B cell (primary cell): Measurements from ENCODE around the gene PDX1. TPM values are rescaled to one million over a fixed set of nuclear protein-coding genes. Genes with fewer than 3 reads are reported as not detected.

Experiments
- ATAC-seq: fragments of 200-7000 bp; cut with Tn5 transposase; one replicate; pipeline ENCODE4 v1.10.0; 2021; ENCODE audit warnings: low read depth, mild to moderate bottlenecking, moderate number of reproducible peaks, moderate library complexity
- CTCF ChIA-PET: fragments of 350-600 bp; sonication (Branson Sonifier 250); formaldehyde crosslinking; loops from one replicate; lab custom pipeline; 2021; ENCODE audit warnings: antibody characterized with exemption, inconsistent platforms; lab: Charles Lee
- POLR2A ChIA-PET: fragments of 350-600 bp; sonication (Branson Sonifier 250); formaldehyde crosslinking; loops from one replicate; lab custom pipeline; 2021; ENCODE audit warnings: antibody characterized with exemption; lab: Charles Lee
- DNase-seq: peaks from one replicate; pipeline ENCODE4 v3.0.0; 2013
- H2AFZ ChIP-seq: 2 replicates; pipeline ENCODE4 v1.6.1; 2012; ENCODE audit warnings: mild to moderate bottlenecking, low read depth, low read length; ENCODE audit not compliant: insufficient read depth, poor library complexity, severe bottlenecking
- H3K27ac ChIP-seq, 2 donors: 1 replicate in 1 of 2; 2 replicates in 1 of 2; pipeline ENCODE4 v1.5.1; 2012 to 2013; ENCODE audit warnings: low read length in 2 of 2, mild to moderate bottlenecking in 2 of 2, moderate library complexity in 1 of 2
- H3K27me3 ChIP-seq, 4 experiments: fragments of 200-600 bp in 1 of 4; sonication (generic) in 1 of 4; replicated peaks in 1 of 4; 1 replicate in 2 of 4; 2 replicates in 2 of 4; pipeline versions ENCODE4 v1.6.1 to v1.7.0; 2013 to 2016; ENCODE audit warnings: low read length in 3 of 4, mild to moderate bottlenecking in 2 of 4, mixed read lengths in 1 of 4, moderate library complexity in 1 of 4; ENCODE audit not compliant: insufficient read depth in 4 of 4, control insufficient read depth in 3 of 4; ENCODE audit errors: control extremely low read depth in 1 of 4
- H3K36me3 ChIP-seq, 2 experiments: replicated peaks in 1 of 2; 1 replicate in 1 of 2; 2 replicates in 1 of 2; pipeline versions ENCODE4 v1.6.1 to v1.7.1; 2013; ENCODE audit warnings: low read length in 1 of 2; ENCODE audit not compliant: insufficient read depth in 2 of 2, control insufficient read depth in 1 of 2; ENCODE audit errors: control extremely low read depth in 1 of 2, extremely low read depth in 1 of 2
- H3K4me1 ChIP-seq, 2 donors: fragments of 200-600 bp in 1 of 2; sonication (generic) in 1 of 2; 1 replicate in 1 of 2; 2 replicates in 1 of 2; pipeline versions ENCODE4 v1.5.1 to v1.6.1; 2013 to 2017; ENCODE audit warnings: low read length in 2 of 2; ENCODE audit not compliant: control insufficient read depth in 2 of 2, insufficient read depth in 2 of 2
- H3K4me2 ChIP-seq: replicated peaks from 2 replicates; pipeline ENCODE3; 2012; ENCODE audit warnings: mild to moderate bottlenecking, low read depth, low read length; ENCODE audit not compliant: poor library complexity, severe bottlenecking
- H3K4me3 ChIP-seq, 5 experiments: fragments of 200-600 bp in 1 of 5; sonication (generic) in 1 of 5; 1 replicate in 3 of 5; 2 replicates in 2 of 5; pipeline versions ENCODE4 v1.5.1 to v1.7.0; 2011 to 2016; ENCODE audit warnings: low read length in 4 of 5, mild to moderate bottlenecking in 4 of 5, low read depth in 2 of 5, control low read depth in 1 of 5, moderate library complexity in 1 of 5; ENCODE audit not compliant: insufficient read depth in 1 of 5; ENCODE audit errors: control extremely low read depth in 1 of 5, extremely low read depth in 1 of 5
- H3K79me2 ChIP-seq: fragments of 200-600 bp; sonication (generic); one replicate; pipeline ENCODE4 v1.6.0; 2016; ENCODE audit warnings: low read length; ENCODE audit not compliant: control insufficient read depth, insufficient read depth
- H3K9ac ChIP-seq: fragments of 200-600 bp; sonication (generic); 2 replicates; pipeline ENCODE4 v1.6.1; 2017; ENCODE audit warnings: mild to moderate bottlenecking, low read length, moderate library complexity
- H3K9me3 ChIP-seq, 3 donors: one replicate each; pipeline versions ENCODE4 v1.6.1 to v1.7.1; 2013; ENCODE audit warnings: low read length in 2 of 3; ENCODE audit not compliant: control insufficient read depth in 2 of 3, insufficient read depth in 1 of 3; ENCODE audit errors: control extremely low read depth in 1 of 3
- H4K20me1 ChIP-seq: 2 replicates; pipeline ENCODE4 v1.6.0; 2012; ENCODE audit warnings: mild to moderate bottlenecking, low read length; ENCODE audit not compliant: insufficient read depth, control insufficient read depth, poor library complexity, severe bottlenecking
- H3K27ac Mint-ChIP-seq: one replicate; pipeline ENCODE4 v1.8.0; 2021; ENCODE audit warnings: mixed read lengths
- H3K27me3 Mint-ChIP-seq: one replicate; pipeline ENCODE4 v1.8.0; 2021; ENCODE audit warnings: mixed read lengths
- H3K4me1 Mint-ChIP-seq: one replicate; pipeline ENCODE4 v1.8.0; 2021; ENCODE audit warnings: mixed read lengths
- H3K4me3 Mint-ChIP-seq: one replicate; pipeline ENCODE4 v1.8.0; 2021; ENCODE audit warnings: mixed read lengths
- H3K9me3 Mint-ChIP-seq: one replicate; pipeline ENCODE4 v1.8.0; 2022; ENCODE audit warnings: mixed read lengths; ENCODE audit not compliant: insufficient read depth
- EZH2 ChIP-seq: IDR thresholded peaks from 2 replicates; pipeline ENCODE4 v1.6.1; 2012; ENCODE audit warnings: borderline replicate concordance, low read depth, mild to moderate bottlenecking, moderate library complexity, low read length; ENCODE audit not compliant: insufficient read depth, poor library complexity, severe bottlenecking
- WGBS: methylation state at CpG from one replicate; pipeline ENCODE4 v1.1.5; 2013; ENCODE audit warnings: missing lambda C conversion rate; ENCODE audit not compliant: insufficient coverage; 5-methylcytosine and 5-hydroxymethylcytosine counted together
- intact Hi-C: fragments of 100-400 bp; cut with micrococcal nuclease; formaldehyde crosslinking; loops from one replicate; pipeline ENCODE4 v1.10.0; 2022
- polyA plus RNA-seq: library from polyadenylated mRNA; depleted of rRNA; stranded (reverse); fragments of >200 nt; gene quantifications from 2 replicates; pipeline ENCODE4 v1.2.3, GENCODE V29; 2012
- total RNA-seq, 2 donors: library from RNA; stranded (reverse); fragments of 120-200 nt in 1 of 2; gene quantifications; 1 replicate in 1 of 2; 2 replicates in 1 of 2; pipeline versions ENCODE4 v1.2.3 to v1.2.4, GENCODE V29; 2013 to 2022
- TF ChIP-seq, protein P1 (sequence below): fragments of 200-600 bp; IDR thresholded peaks from one replicate; pipeline ENCODE4 v1.8.0; 2022; ENCODE audit warnings: antibody characterized with exemption, mild to moderate bottlenecking

The PDX1 gene
- total and polyA plus RNA-seq, 2 donors (not counting 1 experiment from before 2014, with no cell fraction given): not detected

DNA sequence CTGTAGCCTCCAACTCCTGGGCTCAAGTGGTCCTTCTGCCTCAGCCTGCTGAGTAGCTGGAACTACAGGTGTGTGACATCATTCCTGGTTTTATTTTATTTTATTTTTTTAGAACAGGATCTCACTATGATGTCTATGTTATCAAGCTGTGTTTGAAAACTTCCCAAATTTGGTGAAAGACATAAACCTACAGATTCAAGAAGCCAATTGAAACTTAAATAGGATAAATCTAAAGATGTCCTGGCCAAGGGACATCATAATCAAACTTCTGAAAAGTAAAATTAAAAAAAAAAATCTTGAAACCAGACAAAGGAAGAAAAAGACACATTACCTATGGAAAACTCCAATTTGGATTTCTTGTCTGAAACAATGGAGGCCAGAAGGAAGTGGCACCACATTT is 23.1 kb upstream of the PDX1 start:
- POLR2A ChIA-PET: no interaction called here
- Histone ChIP-seq H3K9ac (no peak overlapping the region), H3K9me3 (peaks cover 3 to 9% (median 4%) of the 10 kb centered on the region in 3 donors), H3K4me2 (no peak overlapping the region), H3K4me3 (no peak overlapping the region), H2AFZ (no peak overlapping the region), H3K36me3 (no peaks in the 10 kb centered on the region), H3K27me3 (peaks cover 0 to 16% (median 14%) of the 10 kb centered on the region in 4 experiments), H3K4me1 (no peaks in the 10 kb centered on the region), H3K79me2 (no peaks in the 10 kb centered on the region), H3K27ac (no peak overlapping the region), H4K20me1 (no peaks in the 10 kb centered on the region)
- Mint-ChIP-seq H3K27me3 (peaks cover 62% of the 10 kb centered on the region), H3K27ac (no peak overlapping the region), H3K9me3 (peaks cover 6% of the 10 kb centered on the region), H3K4me1 (no peaks in the 10 kb centered on the region), H3K4me3 (no peak overlapping the region)
- TF ChIP-seq EZH2: no peak
- TF ChIP-seq, protein P1, sequence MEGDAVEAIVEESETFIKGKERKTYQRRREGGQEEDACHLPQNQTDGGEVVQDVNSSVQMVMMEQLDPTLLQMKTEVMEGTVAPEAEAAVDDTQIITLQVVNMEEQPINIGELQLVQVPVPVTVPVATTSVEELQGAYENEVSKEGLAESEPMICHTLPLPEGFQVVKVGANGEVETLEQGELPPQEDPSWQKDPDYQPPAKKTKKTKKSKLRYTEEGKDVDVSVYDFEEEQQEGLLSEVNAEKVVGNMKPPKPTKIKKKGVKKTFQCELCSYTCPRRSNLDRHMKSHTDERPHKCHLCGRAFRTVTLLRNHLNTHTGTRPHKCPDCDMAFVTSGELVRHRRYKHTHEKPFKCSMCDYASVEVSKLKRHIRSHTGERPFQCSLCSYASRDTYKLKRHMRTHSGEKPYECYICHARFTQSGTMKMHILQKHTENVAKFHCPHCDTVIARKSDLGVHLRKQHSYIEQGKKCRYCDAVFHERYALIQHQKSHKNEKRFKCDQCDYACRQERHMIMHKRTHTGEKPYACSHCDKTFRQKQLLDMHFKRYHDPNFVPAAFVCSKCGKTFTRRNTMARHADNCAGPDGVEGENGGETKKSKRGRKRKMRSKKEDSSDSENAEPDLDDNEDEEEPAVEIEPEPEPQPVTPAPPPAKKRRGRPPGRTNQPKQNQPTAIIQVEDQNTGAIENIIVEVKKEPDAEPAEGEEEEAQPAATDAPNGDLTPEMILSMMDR: no peak
- ATAC-seq (no peak), DNase-seq (no peak)
- intact Hi-C loops: no loop called here
- CTCF ChIA-PET: interaction anchor here (1.4 kb wide), 1 partner anchor 70 kb away, joined by 4 read pairs; no protein-coding TSS in a partner anchor

DNA sequence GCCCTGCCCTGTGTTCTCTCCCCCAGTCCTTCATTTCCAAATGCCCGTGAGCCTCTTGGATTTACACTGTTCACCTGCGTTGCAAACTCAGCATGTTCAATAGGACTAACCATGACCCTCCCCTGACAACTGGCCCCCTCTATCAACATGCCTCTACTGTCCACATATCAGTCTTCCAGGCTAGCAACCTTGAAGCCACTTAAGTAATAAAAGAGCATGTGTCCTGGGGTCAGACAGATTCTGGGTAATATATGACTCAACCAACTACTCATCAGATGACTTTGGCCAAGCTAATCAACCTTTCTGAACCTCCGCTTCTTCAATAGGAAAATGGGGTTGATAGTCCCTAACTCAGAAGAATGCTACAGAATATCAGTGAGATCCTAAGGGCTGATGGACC is 15.1 kb upstream of the PDX1 start:
- H3K9ac ChIP-seq: no peak overlapping the region
- H3K36me3 ChIP-seq: no peaks in the 10 kb centered on the region
- Mint-ChIP-seq H3K4me1 (no peaks in the 10 kb centered on the region), H3K27ac (no peak overlapping the region), H3K9me3 (no peaks in the 10 kb centered on the region), H3K27me3 (peaks cover 67% of the 10 kb centered on the region), H3K4me3 (no peak overlapping the region)
- intact Hi-C loops: no loop called here
- no peak overlapping the region for H3K27ac ChIP-seq
- H3K79me2 ChIP-seq: no peaks in the 10 kb centered on the region
- CTCF ChIA-PET: interaction anchor here (1.0 kb wide), 1 partner anchor 79 kb away, joined by 3 read pairs; no protein-coding TSS in a partner anchor
- H4K20me1 ChIP-seq: no peaks in the 10 kb centered on the region
- POLR2A ChIA-PET: no interaction called here
- TF ChIP-seq, protein P1: no peak
- TF ChIP-seq EZH2: no peak
- no peaks in the 10 kb centered on the region for H3K9me3 ChIP-seq
- DNase-seq (no peak), ATAC-seq (no peak)
- WGBS: 100% methylated on average over 3 of the region's 3 CpGs
- no peak overlapping the region for H2AFZ ChIP-seq
- H3K4me3 ChIP-seq: no peak overlapping the region
- no peaks in the 10 kb centered on the region for H3K4me1 ChIP-seq
- H3K4me2 ChIP-seq: no peak overlapping the region
- peaks cover 0 to 53% (median 28%) of the 10 kb centered on the region in 4 experiments for H3K27me3 ChIP-seq
